ENCODE results near the gene UTP15.

The UTP15 gene

GRCh38 chr5:73558950-73559349 is 6.6 kb upstream of the UTP15 start:
- DNase-seq (ENCODE audit: low read depth): no peak
- H3K4me3 ChIP-seq (ENCODE audit: control insufficient read depth, low read depth, low read length): no peak overlapping the region
- no peak for TF ChIP-seq CTCF (IDR thresholded peaks at IDR 0.05; ENCODE audit: control insufficient read depth, insufficient read depth, low read depth, low read length, missing control alignments)

- no peak for DNase-seq (ENCODE audit: low read depth)
- H3K4me3 ChIP-seq (ENCODE audit: control insufficient read depth, low read depth, low read length): peak overlapping the region; percentile 69
These were observed 1.5 kb upstream of the UTP15 start for GRCh38 chr5:73564018-73564417.

GRCh38 chr5:73564675-73565074 is 868 bp upstream of the UTP15 start:
- no peak for DNase-seq (ENCODE audit: low read depth)
- peak overlapping the region; percentile 69 for H3K4me3 ChIP-seq (ENCODE audit: control insufficient read depth, low read depth, low read length)
- no peak for TF ChIP-seq CTCF (IDR thresholded peaks at IDR 0.05; ENCODE audit: control insufficient read depth, insufficient read depth, low read depth, low read length, missing control alignments)

More at GRCh38 chr5:73564018-73564417, 1.5 kb upstream of the UTP15 start:
- TF ChIP-seq CTCF (IDR thresholded peaks at IDR 0.05; ENCODE audit: control insufficient read depth, insufficient read depth, low read depth, low read length, missing control alignments): no peak

- no peak for TF ChIP-seq CTCF (IDR thresholded peaks at IDR 0.05; ENCODE audit: control insufficient read depth, insufficient read depth, low read depth, low read length, missing control alignments)
- DNase-seq (ENCODE audit: low read depth): no peak
- peak overlapping the region; percentile 69 for H3K4me3 ChIP-seq (ENCODE audit: control insufficient read depth, low read depth, low read length)
These were observed 515 bp downstream of the UTP15 start for GRCh38 chr5:73565969-73566547.

- H3K4me3 ChIP-seq (ENCODE audit: control insufficient read depth, low read depth, low read length): no peak overlapping the region
- no peak for TF ChIP-seq CTCF (IDR thresholded peaks at IDR 0.05; ENCODE audit: control insufficient read depth, insufficient read depth, low read depth, low read length, missing control alignments)
- DNase-seq (ENCODE audit: low read depth): no peak
These were observed 17.0 kb downstream of the UTP15 start for GRCh38 chr5:73582285-73583145.

- no peak overlapping the region for H3K4me3 ChIP-seq (ENCODE audit: control insufficient read depth, low read depth, low read length)
- no peak for TF ChIP-seq CTCF (IDR thresholded peaks at IDR 0.05; ENCODE audit: control insufficient read depth, insufficient read depth, low read depth, low read length, missing control alignments)
- no peak for DNase-seq (ENCODE audit: low read depth)
These were observed 22.4 kb downstream of the UTP15 start for GRCh38 chr5:73587923-73588322.
